WTC11 (cell line): ENCODE measurements around the gene S1PR5. TPM values are rescaled to one million over a fixed set of nuclear protein-coding genes. Genes with fewer than 3 reads are reported as not detected.

Experiments
- ATAC-seq: fragments of 200-7000 bp; cut with Tn5 transposase; 2 replicates; pipeline ENCODE4 v1.10.0; 2021; ENCODE audit warnings: mild to moderate bottlenecking, moderate library complexity
- CTCF ChIA-PET: fragments of 300-600 bp; sonication (Branson Sonifier 250); formaldehyde crosslinking; loops from one replicate; lab custom pipeline; 2021; ENCODE audit warnings: antibody characterized with exemption; lab: Charles Lee
- POLR2A ChIA-PET: fragments of 350-600 bp; sonication (Branson Sonifier 250); formaldehyde crosslinking; loops from one replicate; lab custom pipeline; 2021; ENCODE audit warnings: antibody characterized with exemption; lab: Charles Lee
- DNase-seq: peaks from one replicate; pipeline ENCODE4 v3.0.0; 2021; ENCODE audit warnings: low spot score
- H3K27ac Mint-ChIP-seq: 2 replicates; pipeline ENCODE4 v1.8.0; 2021; ENCODE audit warnings: mixed read lengths
- H3K27me3 Mint-ChIP-seq: 2 replicates; pipeline ENCODE4 v1.8.0; 2021; ENCODE audit warnings: low read depth, mild to moderate bottlenecking, moderate library complexity, mixed read lengths
- H3K36me3 Mint-ChIP-seq: 2 replicates; pipeline ENCODE4 v1.8.0; 2021; ENCODE audit warnings: mixed read lengths
- H3K4me1 Mint-ChIP-seq: 2 replicates; pipeline ENCODE4 v1.8.0; 2022; ENCODE audit warnings: mixed read lengths
- H3K4me3 Mint-ChIP-seq: 2 replicates; pipeline ENCODE4 v1.8.0; 2021; ENCODE audit warnings: mild to moderate bottlenecking, moderate library complexity, mixed read lengths
- H3K9me3 Mint-ChIP-seq: 2 replicates; pipeline ENCODE4 v1.8.0; 2021; ENCODE audit warnings: mixed read lengths
- CREB1 ChIP-seq: sonication (generic); formaldehyde crosslinking; IDR thresholded peaks from 2 replicates; pipeline ENCODE4 v1.8.0; 2023; ENCODE audit warnings: mild to moderate bottlenecking, missing genetic modification reagents
- GABPB1 ChIP-seq: sonication (generic); formaldehyde crosslinking; IDR thresholded peaks from 2 replicates; pipeline ENCODE4 v1.8.1; 2023; ENCODE audit warnings: mild to moderate bottlenecking, missing genetic modification reagents
- GRHL2 ChIP-seq: fragments of 250-450 bp; sonication (Bioruptor Pico); IDR thresholded peaks from 2 replicates; pipeline ENCODE4 v1.8.0; 2022; ENCODE audit warnings: mild to moderate bottlenecking, moderate library complexity; ENCODE audit not compliant: insufficient replicate concordance, severe bottlenecking
- GTF2I ChIP-seq: fragments of 250-450 bp; sonication (Bioruptor Pico); conservative IDR thresholded peaks from 2 replicates; pipeline ENCODE4 v1.4.0; 2021; ENCODE audit warnings: mild to moderate bottlenecking
- HMGA2 ChIP-seq: fragments of 250-450 bp; sonication (Bioruptor Pico); IDR thresholded peaks from 2 replicates; pipeline ENCODE4 v1.4.0; 2021; ENCODE audit warnings: mild to moderate bottlenecking, moderate library complexity
- KAT7 ChIP-seq: sonication (generic); formaldehyde crosslinking; IDR thresholded peaks from 2 replicates; pipeline ENCODE4 v1.8.1; 2023; ENCODE audit warnings: missing genetic modification reagents, mild to moderate bottlenecking, borderline replicate concordance
- MXD4 ChIP-seq: fragments of 250-450 bp; sonication (Bioruptor Pico); IDR thresholded peaks from 2 replicates; pipeline ENCODE4 v1.8.0; 2021; ENCODE audit warnings: mild to moderate bottlenecking, moderate library complexity, borderline replicate concordance
- NFE2L1 ChIP-seq: sonication (generic); formaldehyde crosslinking; IDR thresholded peaks from 2 replicates; pipeline ENCODE4 v1.8.1; 2023; ENCODE audit warnings: missing genetic modification reagents
- NR1H2 ChIP-seq: sonication (generic); formaldehyde crosslinking; IDR thresholded peaks from 2 replicates; pipeline ENCODE4 v1.9.0; 2021; ENCODE audit warnings: mild to moderate bottlenecking, moderate library complexity, missing genetic modification reagents
- RELA ChIP-seq: sonication (generic); formaldehyde crosslinking; IDR thresholded peaks from 2 replicates; pipeline ENCODE4 v1.8.1; 2022; ENCODE audit warnings: missing genetic modification reagents, mild to moderate bottlenecking, borderline replicate concordance
- ZBTB21 ChIP-seq: sonication (generic); formaldehyde crosslinking; IDR thresholded peaks from 2 replicates; pipeline ENCODE4 v1.8.1; 2023; ENCODE audit warnings: mild to moderate bottlenecking, missing genetic modification reagents, borderline replicate concordance
- ZNF219 ChIP-seq: sonication (generic); formaldehyde crosslinking; IDR thresholded peaks from 2 replicates; pipeline ENCODE4 v1.8.0; 2023; ENCODE audit warnings: missing genetic modification reagents, mild to moderate bottlenecking, borderline replicate concordance
- ZNF232 ChIP-seq: sonication (generic); formaldehyde crosslinking; IDR thresholded peaks from 2 replicates; pipeline ENCODE4 v1.8.0; 2022; ENCODE audit warnings: mild to moderate bottlenecking, missing genetic modification reagents
- ZNF317 ChIP-seq: sonication (generic); formaldehyde crosslinking; IDR thresholded peaks from 2 replicates; pipeline ENCODE4 v1.8.1; 2023; ENCODE audit warnings: low read depth, mild to moderate bottlenecking, moderate library complexity, missing genetic modification reagents, borderline replicate concordance
- total RNA-seq: library from RNA; stranded (reverse); gene quantifications from 3 replicates; pipeline ENCODE4 v1.2.3, GENCODE V29; 2021
- TF ChIP-seq, protein P1 (sequence below): sonication (generic); formaldehyde crosslinking; IDR thresholded peaks from 2 replicates; pipeline ENCODE4 v1.8.1; 2023; ENCODE audit warnings: mild to moderate bottlenecking, moderate library complexity, missing genetic modification reagents
- TF ChIP-seq, protein P2 (sequence below): sonication (generic); formaldehyde crosslinking; IDR thresholded peaks from 2 replicates; pipeline ENCODE4 v1.8.1; 2023; ENCODE audit warnings: mild to moderate bottlenecking, missing genetic modification reagents, borderline replicate concordance
- TF ChIP-seq, protein P3 (sequence below): fragments of 250-450 bp; sonication (Bioruptor Pico); IDR thresholded peaks from 2 replicates; pipeline ENCODE4 v1.8.0; 2021; ENCODE audit warnings: mild to moderate bottlenecking
- TF ChIP-seq, protein P4 (sequence below): sonication (generic); formaldehyde crosslinking; IDR thresholded peaks from 2 replicates; pipeline ENCODE4 v1.8.0; 2022; ENCODE audit warnings: mild to moderate bottlenecking, missing genetic modification reagents
- TF ChIP-seq, protein P5 (sequence below): fragments of 250-450 bp; sonication (Bioruptor Pico); IDR thresholded peaks from 2 replicates; pipeline ENCODE4 v1.9.0; 2021; ENCODE audit warnings: mild to moderate bottlenecking

Gene S1PR5
- total RNA-seq, 1 experiment from 2014 or later, result 5.4 TPM

DNA sequence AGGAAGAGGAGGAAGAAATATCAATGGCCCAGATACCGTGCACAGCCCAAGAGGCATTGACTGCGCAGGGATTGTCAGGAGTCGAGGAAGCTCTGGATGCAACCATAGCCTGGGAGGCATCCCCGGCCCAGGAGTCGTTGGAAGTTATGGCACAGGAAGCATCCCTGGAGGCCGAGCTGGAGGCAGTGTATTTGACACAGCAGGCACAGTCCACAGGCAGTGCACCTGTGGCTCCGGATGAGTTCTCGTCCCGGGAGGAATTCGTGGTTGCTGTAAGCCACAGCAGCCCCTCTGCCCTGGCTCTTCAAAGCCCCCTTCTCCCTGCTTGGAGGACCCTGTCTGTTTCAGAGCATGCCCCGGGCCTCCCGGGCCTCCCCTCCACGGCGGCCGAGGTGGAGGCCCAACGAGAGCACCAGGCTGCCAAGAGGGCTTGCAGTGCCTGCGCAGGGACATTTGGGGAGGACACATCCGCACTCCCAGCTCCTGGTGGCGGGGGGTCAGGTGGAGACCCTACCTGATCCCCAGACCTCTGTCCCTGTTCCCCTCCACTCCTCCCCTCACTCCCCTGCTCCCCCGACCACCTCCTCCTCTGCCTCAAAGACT, 50.0 kb downstream of the S1PR5 start:
- H3K9me3 Mint-ChIP-seq, result no peaks in the 10 kb centered on the region
- no peak for TF ChIP-seq KAT7
- TF ChIP-seq, all 79 proteins: peak for 0
- no peaks in the 10 kb centered on the region for H3K36me3 Mint-ChIP-seq
- no peak overlapping the region for H3K27ac Mint-ChIP-seq
- H3K4me1 Mint-ChIP-seq, result peaks cover 18% of the 10 kb centered on the region
- DNase-seq (no peak), ATAC-seq (no peak)
- CTCF ChIA-PET, result interaction anchor here (0.7 to 2.9 kb wide), 7 partner anchors 11 to 397 kb away, joined by 3 to 28 read pairs (median 4); no protein-coding TSS in a partner anchor
- peaks cover 13% of the 10 kb centered on the region for H3K27me3 Mint-ChIP-seq
- POLR2A ChIA-PET, result no interaction called here
- H3K4me3 Mint-ChIP-seq, result no peak overlapping the region

DNA sequence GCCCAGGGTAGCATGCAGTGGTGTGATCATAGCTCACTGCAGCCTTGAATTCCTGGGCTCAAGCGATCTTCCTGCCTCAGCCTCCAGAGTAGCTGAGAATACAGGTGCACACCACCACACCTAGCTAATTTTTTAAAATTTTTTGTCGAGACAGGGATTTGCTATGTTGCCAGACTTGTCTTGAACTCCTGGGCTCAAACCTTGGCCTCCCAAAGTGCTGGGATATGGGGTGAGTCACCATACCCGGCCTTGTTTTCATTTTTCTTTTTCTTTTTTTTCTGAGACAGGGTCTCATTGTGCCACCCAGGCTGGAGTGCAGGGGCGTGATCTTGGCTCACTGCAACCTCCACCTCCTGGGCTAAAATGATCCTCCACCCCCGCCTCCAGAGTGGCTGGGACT, 52.8 kb downstream of the S1PR5 start:
- CTCF ChIA-PET, result interaction anchor here (1.8 kb wide), 1 partner anchor 15 kb away, joined by 5 read pairs; no protein-coding TSS in a partner anchor

More for the DNA sequence above, 52.8 kb downstream of the S1PR5 start:
- H3K27ac Mint-ChIP-seq, result no peak overlapping the region
- TF ChIP-seq, protein P1, sequence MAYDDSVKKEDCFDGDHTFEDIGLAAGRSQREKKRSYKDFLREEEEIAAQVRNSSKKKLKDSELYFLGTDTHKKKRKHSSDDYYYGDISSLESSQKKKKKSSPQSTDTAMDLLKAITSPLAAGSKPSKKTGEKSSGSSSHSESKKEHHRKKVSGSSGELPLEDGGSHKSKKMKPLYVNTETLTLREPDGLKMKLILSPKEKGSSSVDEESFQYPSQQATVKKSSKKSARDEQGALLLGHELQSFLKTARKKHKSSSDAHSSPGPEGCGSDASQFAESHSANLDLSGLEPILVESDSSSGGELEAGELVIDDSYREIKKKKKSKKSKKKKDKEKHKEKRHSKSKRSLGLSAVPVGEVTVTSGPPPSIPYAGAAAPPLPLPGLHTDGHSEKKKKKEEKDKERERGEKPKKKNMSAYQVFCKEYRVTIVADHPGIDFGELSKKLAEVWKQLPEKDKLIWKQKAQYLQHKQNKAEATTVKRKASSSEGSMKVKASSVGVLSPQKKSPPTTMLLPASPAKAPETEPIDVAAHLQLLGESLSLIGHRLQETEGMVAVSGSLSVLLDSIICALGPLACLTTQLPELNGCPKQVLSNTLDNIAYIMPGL (CRISPR knock-in tag), result no peak
- TF ChIP-seq, protein P2, sequence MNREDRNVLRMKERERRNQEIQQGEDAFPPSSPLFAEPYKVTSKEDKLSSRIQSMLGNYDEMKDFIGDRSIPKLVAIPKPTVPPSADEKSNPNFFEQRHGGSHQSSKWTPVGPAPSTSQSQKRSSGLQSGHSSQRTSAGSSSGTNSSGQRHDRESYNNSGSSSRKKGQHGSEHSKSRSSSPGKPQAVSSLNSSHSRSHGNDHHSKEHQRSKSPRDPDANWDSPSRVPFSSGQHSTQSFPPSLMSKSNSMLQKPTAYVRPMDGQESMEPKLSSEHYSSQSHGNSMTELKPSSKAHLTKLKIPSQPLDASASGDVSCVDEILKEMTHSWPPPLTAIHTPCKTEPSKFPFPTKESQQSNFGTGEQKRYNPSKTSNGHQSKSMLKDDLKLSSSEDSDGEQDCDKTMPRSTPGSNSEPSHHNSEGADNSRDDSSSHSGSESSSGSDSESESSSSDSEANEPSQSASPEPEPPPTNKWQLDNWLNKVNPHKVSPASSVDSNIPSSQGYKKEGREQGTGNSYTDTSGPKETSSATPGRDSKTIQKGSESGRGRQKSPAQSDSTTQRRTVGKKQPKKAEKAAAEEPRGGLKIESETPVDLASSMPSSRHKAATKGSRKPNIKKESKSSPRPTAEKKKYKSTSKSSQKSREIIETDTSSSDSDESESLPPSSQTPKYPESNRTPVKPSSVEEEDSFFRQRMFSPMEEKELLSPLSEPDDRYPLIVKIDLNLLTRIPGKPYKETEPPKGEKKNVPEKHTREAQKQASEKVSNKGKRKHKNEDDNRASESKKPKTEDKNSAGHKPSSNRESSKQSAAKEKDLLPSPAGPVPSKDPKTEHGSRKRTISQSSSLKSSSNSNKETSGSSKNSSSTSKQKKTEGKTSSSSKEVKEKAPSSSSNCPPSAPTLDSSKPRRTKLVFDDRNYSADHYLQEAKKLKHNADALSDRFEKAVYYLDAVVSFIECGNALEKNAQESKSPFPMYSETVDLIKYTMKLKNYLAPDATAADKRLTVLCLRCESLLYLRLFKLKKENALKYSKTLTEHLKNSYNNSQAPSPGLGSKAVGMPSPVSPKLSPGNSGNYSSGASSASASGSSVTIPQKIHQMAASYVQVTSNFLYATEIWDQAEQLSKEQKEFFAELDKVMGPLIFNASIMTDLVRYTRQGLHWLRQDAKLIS, result no peak
- no peak for TF ChIP-seq HMGA2 (CRISPR knock-in tag)
- no peak for TF ChIP-seq ZBTB21
- no peak for TF ChIP-seq GRHL2 (CRISPR knock-in tag)
- TF ChIP-seq, protein P3, sequence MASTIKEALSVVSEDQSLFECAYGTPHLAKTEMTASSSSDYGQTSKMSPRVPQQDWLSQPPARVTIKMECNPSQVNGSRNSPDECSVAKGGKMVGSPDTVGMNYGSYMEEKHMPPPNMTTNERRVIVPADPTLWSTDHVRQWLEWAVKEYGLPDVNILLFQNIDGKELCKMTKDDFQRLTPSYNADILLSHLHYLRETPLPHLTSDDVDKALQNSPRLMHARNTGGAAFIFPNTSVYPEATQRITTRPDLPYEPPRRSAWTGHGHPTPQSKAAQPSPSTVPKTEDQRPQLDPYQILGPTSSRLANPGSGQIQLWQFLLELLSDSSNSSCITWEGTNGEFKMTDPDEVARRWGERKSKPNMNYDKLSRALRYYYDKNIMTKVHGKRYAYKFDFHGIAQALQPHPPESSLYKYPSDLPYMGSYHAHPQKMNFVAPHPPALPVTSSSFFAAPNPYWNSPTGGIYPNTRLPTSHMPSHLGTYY (CRISPR knock-in tag), result no peak
- no peak for TF ChIP-seq RELA (CRISPR knock-in tag)
- TF ChIP-seq, protein P4, sequence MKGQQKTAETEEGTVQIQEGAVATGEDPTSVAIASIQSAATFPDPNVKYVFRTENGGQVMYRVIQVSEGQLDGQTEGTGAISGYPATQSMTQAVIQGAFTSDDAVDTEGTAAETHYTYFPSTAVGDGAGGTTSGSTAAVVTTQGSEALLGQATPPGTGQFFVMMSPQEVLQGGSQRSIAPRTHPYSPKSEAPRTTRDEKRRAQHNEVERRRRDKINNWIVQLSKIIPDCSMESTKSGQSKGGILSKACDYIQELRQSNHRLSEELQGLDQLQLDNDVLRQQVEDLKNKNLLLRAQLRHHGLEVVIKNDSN (CRISPR knock-in tag), result no peak
- no peak for TF ChIP-seq NFE2L1 (CRISPR knock-in tag)
- TF ChIP-seq, protein P5, sequence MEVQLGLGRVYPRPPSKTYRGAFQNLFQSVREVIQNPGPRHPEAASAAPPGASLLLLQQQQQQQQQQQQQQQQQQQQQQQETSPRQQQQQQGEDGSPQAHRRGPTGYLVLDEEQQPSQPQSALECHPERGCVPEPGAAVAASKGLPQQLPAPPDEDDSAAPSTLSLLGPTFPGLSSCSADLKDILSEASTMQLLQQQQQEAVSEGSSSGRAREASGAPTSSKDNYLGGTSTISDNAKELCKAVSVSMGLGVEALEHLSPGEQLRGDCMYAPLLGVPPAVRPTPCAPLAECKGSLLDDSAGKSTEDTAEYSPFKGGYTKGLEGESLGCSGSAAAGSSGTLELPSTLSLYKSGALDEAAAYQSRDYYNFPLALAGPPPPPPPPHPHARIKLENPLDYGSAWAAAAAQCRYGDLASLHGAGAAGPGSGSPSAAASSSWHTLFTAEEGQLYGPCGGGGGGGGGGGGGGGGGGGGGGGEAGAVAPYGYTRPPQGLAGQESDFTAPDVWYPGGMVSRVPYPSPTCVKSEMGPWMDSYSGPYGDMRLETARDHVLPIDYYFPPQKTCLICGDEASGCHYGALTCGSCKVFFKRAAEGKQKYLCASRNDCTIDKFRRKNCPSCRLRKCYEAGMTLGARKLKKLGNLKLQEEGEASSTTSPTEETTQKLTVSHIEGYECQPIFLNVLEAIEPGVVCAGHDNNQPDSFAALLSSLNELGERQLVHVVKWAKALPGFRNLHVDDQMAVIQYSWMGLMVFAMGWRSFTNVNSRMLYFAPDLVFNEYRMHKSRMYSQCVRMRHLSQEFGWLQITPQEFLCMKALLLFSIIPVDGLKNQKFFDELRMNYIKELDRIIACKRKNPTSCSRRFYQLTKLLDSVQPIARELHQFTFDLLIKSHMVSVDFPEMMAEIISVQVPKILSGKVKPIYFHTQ (CRISPR knock-in tag), result no peak
- no peak for TF ChIP-seq ZNF232 (CRISPR knock-in tag)
- no peak for TF ChIP-seq ZNF317 (CRISPR knock-in tag)
- no peak for TF ChIP-seq GTF2I (CRISPR knock-in tag)
- no peak for TF ChIP-seq MXD4 (CRISPR knock-in tag)
- no peak for TF ChIP-seq ZNF219 (CRISPR knock-in tag)
- TF ChIP-seq GABPB1, result no peak
- TF ChIP-seq NR1H2, result no peak
- TF ChIP-seq CREB1 (CRISPR knock-in tag), result no peak
- H3K36me3 Mint-ChIP-seq, result no peaks in the 10 kb centered on the region
- peaks cover 19% of the 10 kb centered on the region for H3K4me1 Mint-ChIP-seq
- no peaks in the 10 kb centered on the region for H3K9me3 Mint-ChIP-seq
- H3K27me3 Mint-ChIP-seq, result peaks cover 19% of the 10 kb centered on the region
- ATAC-seq, result no peak
- DNase-seq, result no peak
- H3K4me3 Mint-ChIP-seq, result no peak overlapping the region
- POLR2A ChIA-PET, result no interaction called here
